ENCODE data around the gene BRI3BP. TPM values are rescaled to one million over a fixed set of nuclear protein-coding genes. Genes with fewer than 3 reads are reported as not detected.

The BRI3BP gene
- total and polyA plus RNA-seq, 9 of the 15 experiments (the other 6 are each of a cell fraction or from before 2014, with no cell fraction given) = 12.3 to 25.0 (median 16.6) TPM

DNA sequence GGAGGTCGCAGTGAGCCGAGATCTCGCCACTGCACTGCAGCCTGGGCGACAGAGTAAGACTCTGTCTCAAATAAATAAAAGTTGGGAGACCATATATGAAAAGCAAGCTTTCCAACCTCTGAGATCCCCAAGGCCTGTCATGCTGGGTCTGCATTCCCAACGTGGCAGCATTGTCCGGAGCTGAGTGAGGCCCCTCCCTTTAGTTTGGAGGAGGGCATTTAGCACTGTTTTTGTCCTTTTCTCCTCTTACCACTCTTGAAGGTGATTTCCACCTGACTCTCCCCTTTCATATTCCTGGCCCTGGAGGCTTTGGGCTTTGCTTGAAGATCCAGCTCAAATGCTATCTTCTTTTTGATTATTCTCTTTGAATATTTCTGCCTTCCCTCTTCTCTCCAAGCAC is 74.9 kb downstream of the BRI3BP start:
- Histone ChIP-seq H3K4me2 (ENCODE audit: insufficient read depth, low read length) (no peak overlapping the region), H3K9ac (ENCODE audit: insufficient read depth in 1 of 2, low read depth in 2 of 2, low read length in 2 of 2) (no peak overlapping the region), H3K27ac (ENCODE audit: extremely low read depth, low read depth, low read length) (no peak overlapping the region), H3K4me1 (replicated peaks in 1 of 2; ENCODE audit: control insufficient read depth in 2 of 2, insufficient read depth in 2 of 2, low read length in 2 of 2) (peaks cover 0 to 15% of the 10 kb centered on the region in 2 experiments; a peak in 3 of 5 replicates), H3K9me3 (replicated peaks; ENCODE audit: control insufficient read depth, insufficient read depth, low read depth, low read length) (no peaks in the 10 kb centered on the region), H3K4me3 (no peak overlapping the region), H2AFZ (ENCODE audit: low read depth, low read length) (no peak overlapping the region), H3K27me3 (ENCODE audit: control insufficient read depth in 2 of 2, insufficient read depth in 2 of 2, low read length in 2 of 2) (peaks cover 0 to 13% of the 10 kb centered on the region in 2 experiments; a peak in 1 of 5 replicates), H4K20me1 (replicated peaks; ENCODE audit: control insufficient read depth, insufficient read depth, low read length) (0 out of 2 replicates have a peak, but pooled peaks cover 9% of the 10 kb centered on the region), H3K36me3 (ENCODE audit: control insufficient read depth, insufficient read depth, low read length) (no peaks in the 10 kb centered on the region), H3K79me2 (ENCODE audit: control insufficient read depth, insufficient read depth, low read length) (peaks cover 9% of the 10 kb centered on the region), H3K9me1 (ENCODE audit: control insufficient read depth, insufficient read depth, low read length) (no peaks in the 10 kb centered on the region)
- FAIRE-seq (no peak), ATAC-seq (no peak), DNase-seq (ENCODE audit: extremely low read depth in 1 of 4, low spot score in 3 of 4) (no peak)
- POLR2A ChIA-PET = interaction anchor here (0.6 to 1.0 kb wide), 3 partner anchors 15 to 73 kb away, joined by 3 to 4 read pairs (median 4); no protein-coding TSS in a partner anchor
- in situ Hi-C loops (cut with MboI) = no loop called here
- CTCF ChIA-PET (ENCODE audit: low intra/inter-chr PET ratio) = no interaction called here
- WGBS (ENCODE audit: insufficient coverage, low coverage, missing lambda C conversion rate) = 64% methylated on average over 6 of the region's 6 CpGs
- BruUV-seq (replicated peaks) = no TSS peak
- TF ChIP-seq CHD1 (IDR thresholded peaks at IDR 0.05; ENCODE audit: low read length) (no peak), ZC3H11A (IDR thresholded peaks at IDR 0.05; ENCODE audit: low read depth, low read length) (no peak), MCM5 (IDR thresholded peaks at IDR 0.05; ENCODE audit: low read depth) (no peak), PHB2 (IDR thresholded peaks at IDR 0.05; ENCODE audit: low read depth) (no peak), HOXB6 (CRISPR knock-in tag; IDR thresholded peaks at IDR 0.05; ENCODE audit: borderline replicate concordance) (no peak), BRCA1 (IDR thresholded peaks at IDR 0.05) (no peak), BRCA1 (CRISPR knock-in tag; IDR thresholded peaks at IDR 0.05) (no peak), POU5F1 (IDR thresholded peaks at IDR 0.05; ENCODE audit: borderline replicate concordance, low read depth, low read length, partially characterized antibody) (no peak), SAFB (IDR thresholded peaks at IDR 0.05; ENCODE audit: borderline replicate concordance, low read depth, low read length) (no peak), ZNF146 (CRISPR knock-in tag; IDR thresholded peaks at IDR 0.05; ENCODE audit: unreplicated experiment) (no peak), SUPT5H (IDR thresholded peaks at IDR 0.05) (no peak), ILK (tag; IDR thresholded peaks at IDR 0.05; ENCODE audit: borderline replicate concordance, low read depth) (no peak), HMGN3 (IDR thresholded peaks at IDR 0.05; ENCODE audit: borderline replicate concordance, extremely low read depth, insufficient read length, low read depth, low read length) (no peak), ZNF354B (CRISPR knock-in tag; IDR thresholded peaks at IDR 0.05) (no peak), BACH1 (tag; IDR thresholded peaks at IDR 0.05) (no peak), NR2F6 (CRISPR knock-in tag; IDR thresholded peaks at IDR 0.05) (no peak), NFIC (IDR thresholded peaks at IDR 0.05) (no peak)
- TF ChIP-seq, protein P1, sequence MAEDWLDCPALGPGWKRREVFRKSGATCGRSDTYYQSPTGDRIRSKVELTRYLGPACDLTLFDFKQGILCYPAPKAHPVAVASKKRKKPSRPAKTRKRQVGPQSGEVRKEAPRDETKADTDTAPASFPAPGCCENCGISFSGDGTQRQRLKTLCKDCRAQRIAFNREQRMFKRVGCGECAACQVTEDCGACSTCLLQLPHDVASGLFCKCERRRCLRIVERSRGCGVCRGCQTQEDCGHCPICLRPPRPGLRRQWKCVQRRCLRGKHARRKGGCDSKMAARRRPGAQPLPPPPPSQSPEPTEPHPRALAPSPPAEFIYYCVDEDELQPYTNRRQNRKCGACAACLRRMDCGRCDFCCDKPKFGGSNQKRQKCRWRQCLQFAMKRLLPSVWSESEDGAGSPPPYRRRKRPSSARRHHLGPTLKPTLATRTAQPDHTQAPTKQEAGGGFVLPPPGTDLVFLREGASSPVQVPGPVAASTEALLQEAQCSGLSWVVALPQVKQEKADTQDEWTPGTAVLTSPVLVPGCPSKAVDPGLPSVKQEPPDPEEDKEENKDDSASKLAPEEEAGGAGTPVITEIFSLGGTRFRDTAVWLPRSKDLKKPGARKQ (CRISPR knock-in tag; IDR thresholded peaks at IDR 0.05) = no peak
- intact Hi-C loops (cut with micrococcal nuclease) = no loop called here
